ENCODE measurements around the gene MYO7B. TPM values are rescaled to one million over a fixed set of nuclear protein-coding genes. Genes with fewer than 3 reads are reported as not detected.

Gene MYO7B
- total and polyA plus RNA-seq, 9 of the 15 experiments (the other 6 are each of a cell fraction or from before 2014, with no cell fraction given): 0.08 TPM; not detected in 8

- TF ChIP-seq ZEB2 (IDR thresholded peaks at IDR 0.05) (no peak), PRPF4 (IDR thresholded peaks at IDR 0.05; ENCODE audit: insufficient read depth, low read depth, low read length, poor library complexity, severe bottlenecking) (no peak), FOXA3 (CRISPR knock-in tag; conservative IDR thresholded peaks at IDR 0.05 in 1 of 2, IDR thresholded peaks at IDR 0.05 in 1 of 2) (no peak), ZNF586 (CRISPR knock-in tag; conservative IDR thresholded peaks at IDR 0.05) (no peak), NFIX (CRISPR knock-in tag; IDR thresholded peaks at IDR 0.05; ENCODE audit: low read depth) (no peak), HMG20B (CRISPR knock-in tag; IDR thresholded peaks at IDR 0.05) (no peak)
These were observed 89.5 kb downstream of the MYO7B start (continued) for GRCh38 chr2:127624756-127625571.

- Histone ChIP-seq H3K79me2 (ENCODE audit: control insufficient read depth, insufficient read depth, low read length) (no peaks in the 10 kb centered on the region), H3K4me3 (no peak overlapping the region), H2AFZ (ENCODE audit: low read depth, low read length) (no peak overlapping the region), H3K9ac (ENCODE audit: insufficient read depth in 1 of 2, low read depth in 2 of 2, low read length in 2 of 2) (no peak overlapping the region), H3K27ac (ENCODE audit: extremely low read depth, low read depth, low read length) (no peak overlapping the region), H3K9me3 (replicated peaks; ENCODE audit: control insufficient read depth, insufficient read depth, low read depth, low read length) (no peaks in the 10 kb centered on the region), H4K20me1 (replicated peaks; ENCODE audit: control insufficient read depth, insufficient read depth, low read length) (peaks cover 8% of the 10 kb centered on the region; the same call in 1 of the 2 replicates), H3K4me1 (replicated peaks in 1 of 2; ENCODE audit: control insufficient read depth in 2 of 2, insufficient read depth in 2 of 2, low read length in 2 of 2) (peaks cover 0 to 26% of the 10 kb centered on the region in 2 experiments; a peak in 3 of 5 replicates), H3K36me3 (ENCODE audit: control insufficient read depth, insufficient read depth, low read length) (no peaks in the 10 kb centered on the region), H3K9me1 (ENCODE audit: control insufficient read depth, insufficient read depth, low read length) (no peaks in the 10 kb centered on the region), H3K27me3 (ENCODE audit: control insufficient read depth in 2 of 2, insufficient read depth in 2 of 2, low read length in 2 of 2) (peaks cover 38 to 85% of the 10 kb centered on the region in 2 experiments; a peak in 4 of 5 replicates), H3K4me2 (ENCODE audit: insufficient read depth, low read length) (no peak overlapping the region)
- DNase-seq (ENCODE audit: extremely low read depth in 1 of 4, low spot score in 3 of 4): no peak
- intact Hi-C loops (cut with micrococcal nuclease): no loop called here
- no peak for FAIRE-seq
- no TSS peak for BruUV-seq (replicated peaks)
- in situ Hi-C loops (cut with MboI): no loop called here
- no peak for ATAC-seq
- CTCF ChIA-PET (ENCODE audit: low intra/inter-chr PET ratio): no interaction called here
- POLR2A ChIA-PET: interaction anchor here (0.6 to 1.0 kb wide), 5 partner anchors 11 to 51 kb away, joined by 3 read pairs; no protein-coding TSS in a partner anchor
- WGBS (ENCODE audit: insufficient coverage, low coverage, missing lambda C conversion rate): 0% methylated on average over 2 of the region's 2 CpGs
- TF ChIP-seq ZFX (CRISPR knock-in tag; IDR thresholded peaks at IDR 0.05) (no peak), SNRNP70 (optimal IDR thresholded peaks at IDR 0.05; ENCODE audit: low read depth, low read length) (no peak), ZNF407 (IDR thresholded peaks at IDR 0.05; ENCODE audit: low read depth) (no peak)
- TF ChIP-seq, protein P1, sequence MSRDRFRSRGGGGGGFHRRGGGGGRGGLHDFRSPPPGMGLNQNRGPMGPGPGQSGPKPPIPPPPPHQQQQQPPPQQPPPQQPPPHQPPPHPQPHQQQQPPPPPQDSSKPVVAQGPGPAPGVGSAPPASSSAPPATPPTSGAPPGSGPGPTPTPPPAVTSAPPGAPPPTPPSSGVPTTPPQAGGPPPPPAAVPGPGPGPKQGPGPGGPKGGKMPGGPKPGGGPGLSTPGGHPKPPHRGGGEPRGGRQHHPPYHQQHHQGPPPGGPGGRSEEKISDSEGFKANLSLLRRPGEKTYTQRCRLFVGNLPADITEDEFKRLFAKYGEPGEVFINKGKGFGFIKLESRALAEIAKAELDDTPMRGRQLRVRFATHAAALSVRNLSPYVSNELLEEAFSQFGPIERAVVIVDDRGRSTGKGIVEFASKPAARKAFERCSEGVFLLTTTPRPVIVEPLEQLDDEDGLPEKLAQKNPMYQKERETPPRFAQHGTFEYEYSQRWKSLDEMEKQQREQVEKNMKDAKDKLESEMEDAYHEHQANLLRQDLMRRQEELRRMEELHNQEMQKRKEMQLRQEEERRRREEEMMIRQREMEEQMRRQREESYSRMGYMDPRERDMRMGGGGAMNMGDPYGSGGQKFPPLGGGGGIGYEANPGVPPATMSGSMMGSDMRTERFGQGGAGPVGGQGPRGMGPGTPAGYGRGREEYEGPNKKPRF (IDR thresholded peaks at IDR 0.05; ENCODE audit: low read depth, low read length): no peak
These were observed 90.1 kb downstream of the MYO7B start for GRCh38 chr2:127625572-127625951.

Measured in K562 (cell line).